Stomach (tissue), 9 donors: ENCODE measurements around the gene OLFM1. TPM values are rescaled to one million over a fixed set of nuclear protein-coding genes. Genes with fewer than 3 reads are reported as not detected.

Experiments used
- DNase-seq, 2 donors: peaks; one replicate each; pipeline versions ENCODE4 v3.0.0 to v3.0.0-alpha.2; 2013 to 2019
- H3K27ac ChIP-seq, 5 donors: fragments of 200-600 bp in 4 of 5; sonication (generic) in 4 of 5; one replicate each; pipeline ENCODE4 v1.5.1; 2013 to 2019; ENCODE audit warnings: mild to moderate bottlenecking in 1 of 5, moderate library complexity in 1 of 5
- H3K27me3 ChIP-seq, 3 donors: fragments of 200-600 bp; sonication (generic); one replicate each; pipeline ENCODE4 v1.5.1; 2017 to 2019; ENCODE audit warnings: mixed run types in 1 of 3
- H3K36me3 ChIP-seq, 4 donors: fragments of 200-600 bp; sonication (generic); 1 replicate in 3 of 4; 2 replicates in 1 of 4; pipeline ENCODE4 v1.5.1; 2016 to 2019
- H3K4me1 ChIP-seq, 4 donors: fragments of 200-600 bp; sonication (generic); one replicate each; pipeline ENCODE4 v1.5.1; 2016 to 2019
- H3K4me3 ChIP-seq, 4 donors: fragments of 200-600 bp; sonication (generic) in 3 of 4; one replicate each; pipeline ENCODE4 v1.5.1; 2016 to 2019; ENCODE audit warnings: mild to moderate bottlenecking in 1 of 4
- H3K9me3 ChIP-seq, 4 donors: fragments of 200-600 bp; sonication (generic); one replicate each; pipeline ENCODE4 v1.5.1; 2016 to 2019
- EP300 ChIP-seq: sonication (generic); formaldehyde crosslinking; IDR thresholded peaks from one replicate; pipeline ENCODE4 v1.6.1; 2017; ENCODE audit warnings: antibody characterized with exemption
- POLR2A ChIP-seq, 4 donors: fragments of 450-650 bp; IDR thresholded peaks; one replicate each; pipeline ENCODE4 v1.6.1; 2016; ENCODE audit warnings: antibody characterized with exemption in 4 of 4, control low read depth in 2 of 4, mild to moderate bottlenecking in 1 of 4, moderate library complexity in 1 of 4
- POLR2AphosphoS5 ChIP-seq, 3 donors: sonication (generic); formaldehyde crosslinking; IDR thresholded peaks; one replicate each; pipeline ENCODE4 v1.6.1; 2016; ENCODE audit warnings: antibody characterized with exemption in 3 of 3
- WGBS, 5 donors: extraction: QIAGEN DNeasy Blood & Tissue Kit in 3 of 5; methylation state at CpG; one replicate each; pipeline versions ENCODE4 v1.1.5 to v1.1.7; 2013 to 2018; 5-methylcytosine and 5-hydroxymethylcytosine counted together
- intact Hi-C: fragments of 100-400 bp; cut with DNase I; formaldehyde crosslinking; loops from one replicate; pipeline ENCODE4 v1.15.1; 2023; ENCODE audit warnings: low total_unique reads
- polyA plus RNA-seq, 3 donors: library from polyadenylated mRNA; stranded (reverse); fragments of 200-250 nt; gene quantifications; one replicate each; pipeline ENCODE4 v1.2.3, GENCODE V29; 2013
- total RNA-seq, 5 donors: library from RNA; depleted of rRNA; stranded (reverse); fragments of >200 nt; gene quantifications; one replicate each; pipeline versions ENCODE4 v1.1.0 to v1.2.3, GENCODE V29; 2014 to 2016
- TF ChIP-seq, protein P1 (sequence below), 7 experiments: fragments of 450-650 bp in 4 of 7; fragments of 200-600 bp in 3 of 7; sonication (generic) in 3 of 7; IDR thresholded peaks; one replicate each; pipeline ENCODE4 v1.5.1; 2016 to 2019; ENCODE audit warnings: antibody characterized with exemption in 7 of 7, control low read depth in 2 of 7, mild to moderate bottlenecking in 1 of 7
- donor health status: healthy with polysubstance abuse.
- donor health status: Bipolar disorder and iron deficiency.
- donor health status: healthy.

Gene OLFM1
- total and polyA plus RNA-seq, 8 donors: 0.29 to 58.3 (median 10.5) TPM; not detected in 1

DNA sequence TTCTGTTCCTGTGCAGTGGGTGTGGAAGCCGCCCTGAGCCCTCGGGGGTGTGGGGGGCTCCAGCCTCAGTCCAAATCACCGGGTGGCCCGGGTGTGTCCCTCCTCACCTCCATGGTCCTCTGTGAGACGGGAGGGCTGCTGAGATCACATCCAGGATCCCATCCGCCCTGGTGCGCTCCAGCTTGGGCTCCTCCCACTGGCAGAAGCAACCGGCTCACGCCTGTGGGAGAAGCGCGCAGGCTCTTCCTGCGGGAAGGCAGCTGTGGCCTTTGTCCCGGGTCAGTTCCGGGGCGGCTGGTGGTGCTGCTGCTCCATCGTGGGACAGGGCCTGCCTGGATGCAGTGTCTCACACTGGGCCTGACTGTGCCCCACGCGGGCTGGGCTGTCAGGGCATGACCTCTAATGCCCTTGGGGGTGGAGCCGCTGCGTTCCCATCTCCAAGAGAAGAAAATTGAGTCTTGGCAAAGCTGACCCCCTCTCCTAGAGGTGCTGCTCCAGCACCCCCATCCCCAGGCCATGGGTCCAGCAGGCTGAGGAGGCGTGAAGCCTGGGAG, 18.5 kb downstream of the OLFM1 start:
- no peaks in the 10 kb centered on the region for H3K36me3 ChIP-seq
- peaks cover 0 to 20% (median 6%) of the 10 kb centered on the region in 4 donors for H3K4me1 ChIP-seq
- intact Hi-C loops: no loop called here
- DNase-seq: no peak
- TF ChIP-seq POLR2AphosphoS5 (IDR thresholded peaks at IDR 0.05) (no peak), EP300 (no peak)
- H3K9me3 ChIP-seq: no peaks in the 10 kb centered on the region
- 46 to 58% (median 57%) methylated on average over 6 to 21 of the region's 21 CpGs for WGBS, 5 donors
- H3K27me3 ChIP-seq: peaks cover 0 to 90% (median 24%) of the 10 kb centered on the region in 3 donors
- H3K4me3 ChIP-seq: no peak overlapping the region
- no peak overlapping the region for H3K27ac ChIP-seq

DNA sequence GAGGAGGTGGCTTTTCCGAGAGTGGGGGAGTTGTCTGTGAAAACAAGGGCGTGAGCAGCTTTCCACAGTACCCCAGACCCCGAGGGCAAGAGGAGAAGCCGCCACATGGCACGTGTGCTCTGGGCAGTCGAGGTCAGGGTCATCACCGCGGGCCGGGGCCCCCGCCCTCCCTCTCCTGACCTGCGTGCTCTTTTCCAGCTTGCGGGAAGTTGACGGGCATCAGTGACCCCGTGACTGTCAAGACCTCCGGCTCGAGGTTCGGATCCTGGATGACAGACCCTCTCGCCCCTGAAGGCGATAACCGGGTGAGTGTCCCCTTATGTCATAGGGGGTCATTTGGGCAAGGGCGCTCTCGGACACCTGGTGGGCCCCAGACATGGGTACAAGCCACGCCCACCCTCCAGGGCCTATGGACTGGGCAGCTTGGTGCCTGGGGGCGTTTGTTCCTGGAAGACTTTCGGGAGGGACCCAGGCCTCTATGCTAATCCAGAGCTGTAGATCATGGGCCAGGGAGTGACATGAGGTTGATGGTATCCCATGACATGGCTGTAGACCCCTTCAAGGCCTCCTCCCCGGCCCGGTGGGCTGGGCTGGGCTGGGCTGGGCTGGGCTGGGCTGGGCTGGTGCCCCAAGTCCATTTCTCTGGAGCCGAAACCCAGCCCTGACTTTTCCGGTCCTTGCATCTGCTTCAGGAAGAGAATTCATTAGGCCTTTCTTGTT, 19.2 kb downstream of the OLFM1 start:
- no peaks in the 10 kb centered on the region for H3K9me3 ChIP-seq
- H3K4me1 ChIP-seq: peaks cover 0 to 20% (median 6%) of the 10 kb centered on the region in 4 donors
- no peak overlapping the region for H3K4me3 ChIP-seq
- TF ChIP-seq EP300 (no peak), POLR2A (IDR thresholded peaks at IDR 0.05) (no peak), POLR2AphosphoS5 (IDR thresholded peaks at IDR 0.05) (no peak)
- TF ChIP-seq, protein P1, sequence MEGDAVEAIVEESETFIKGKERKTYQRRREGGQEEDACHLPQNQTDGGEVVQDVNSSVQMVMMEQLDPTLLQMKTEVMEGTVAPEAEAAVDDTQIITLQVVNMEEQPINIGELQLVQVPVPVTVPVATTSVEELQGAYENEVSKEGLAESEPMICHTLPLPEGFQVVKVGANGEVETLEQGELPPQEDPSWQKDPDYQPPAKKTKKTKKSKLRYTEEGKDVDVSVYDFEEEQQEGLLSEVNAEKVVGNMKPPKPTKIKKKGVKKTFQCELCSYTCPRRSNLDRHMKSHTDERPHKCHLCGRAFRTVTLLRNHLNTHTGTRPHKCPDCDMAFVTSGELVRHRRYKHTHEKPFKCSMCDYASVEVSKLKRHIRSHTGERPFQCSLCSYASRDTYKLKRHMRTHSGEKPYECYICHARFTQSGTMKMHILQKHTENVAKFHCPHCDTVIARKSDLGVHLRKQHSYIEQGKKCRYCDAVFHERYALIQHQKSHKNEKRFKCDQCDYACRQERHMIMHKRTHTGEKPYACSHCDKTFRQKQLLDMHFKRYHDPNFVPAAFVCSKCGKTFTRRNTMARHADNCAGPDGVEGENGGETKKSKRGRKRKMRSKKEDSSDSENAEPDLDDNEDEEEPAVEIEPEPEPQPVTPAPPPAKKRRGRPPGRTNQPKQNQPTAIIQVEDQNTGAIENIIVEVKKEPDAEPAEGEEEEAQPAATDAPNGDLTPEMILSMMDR (IDR thresholded peaks at IDR 0.05): no peak
- no peak overlapping the region for H3K27ac ChIP-seq
- intact Hi-C loops: no loop called here
- peaks cover 0 to 87% (median 24%) of the 10 kb centered on the region in 3 donors for H3K27me3 ChIP-seq
- no peak for DNase-seq
- 72 to 79% (median 75%) methylated on average over 15 to 29 of the region's 29 CpGs for WGBS, 5 donors
- no peaks in the 10 kb centered on the region for H3K36me3 ChIP-seq

DNA sequence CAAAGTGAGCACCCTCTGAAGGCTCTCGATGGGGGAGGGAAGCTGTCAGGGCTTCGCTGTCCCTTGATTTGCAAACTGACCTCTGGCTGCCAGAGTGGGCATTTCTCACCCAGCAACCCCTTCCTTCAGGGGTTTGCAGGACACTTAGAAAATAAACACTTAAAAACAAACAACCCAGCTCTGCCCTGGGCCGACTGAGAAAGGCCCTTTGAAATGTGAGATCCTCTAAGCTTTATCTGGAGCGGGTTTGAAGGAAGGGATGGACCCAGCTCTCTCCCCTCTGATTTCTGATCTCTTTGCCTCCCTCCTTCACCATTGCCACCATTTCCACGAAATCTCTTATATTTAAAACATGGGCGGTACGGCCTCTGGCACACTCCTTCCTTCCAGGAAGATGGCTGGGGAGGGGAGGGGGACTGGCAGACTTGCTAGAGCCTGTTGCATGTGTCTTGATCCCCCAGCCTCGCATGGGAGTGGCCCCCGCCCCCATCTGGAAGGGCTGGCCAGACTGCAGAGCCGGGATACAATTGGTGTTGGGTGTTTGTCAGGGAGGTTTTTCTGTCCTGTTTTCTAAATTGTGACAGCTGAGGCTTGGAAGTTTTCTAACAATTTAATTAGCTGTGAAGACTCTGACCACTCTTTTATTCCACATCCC, 20.2 kb downstream of the OLFM1 start:
- intact Hi-C loops: no loop called here
- peaks cover 0 to 16% (median 5%) of the 10 kb centered on the region in 4 donors for H3K4me1 ChIP-seq
- no peaks in the 10 kb centered on the region for H3K36me3 ChIP-seq
- H3K27me3 ChIP-seq: peaks cover 0 to 90% (median 24%) of the 10 kb centered on the region in 3 donors
- 25 to 30% (median 28%) methylated on average over 10 of the region's 10 CpGs for WGBS, 5 donors
- H3K4me3 ChIP-seq: no peak overlapping the region
- H3K9me3 ChIP-seq: no peaks in the 10 kb centered on the region
- TF ChIP-seq POLR2A (IDR thresholded peaks at IDR 0.05) (no peak), EP300 (no peak), POLR2AphosphoS5 (IDR thresholded peaks at IDR 0.05) (no peak)
- TF ChIP-seq, protein P1 (IDR thresholded peaks at IDR 0.05): no peak
- DNase-seq: no peak
- no peak overlapping the region for H3K27ac ChIP-seq

DNA sequence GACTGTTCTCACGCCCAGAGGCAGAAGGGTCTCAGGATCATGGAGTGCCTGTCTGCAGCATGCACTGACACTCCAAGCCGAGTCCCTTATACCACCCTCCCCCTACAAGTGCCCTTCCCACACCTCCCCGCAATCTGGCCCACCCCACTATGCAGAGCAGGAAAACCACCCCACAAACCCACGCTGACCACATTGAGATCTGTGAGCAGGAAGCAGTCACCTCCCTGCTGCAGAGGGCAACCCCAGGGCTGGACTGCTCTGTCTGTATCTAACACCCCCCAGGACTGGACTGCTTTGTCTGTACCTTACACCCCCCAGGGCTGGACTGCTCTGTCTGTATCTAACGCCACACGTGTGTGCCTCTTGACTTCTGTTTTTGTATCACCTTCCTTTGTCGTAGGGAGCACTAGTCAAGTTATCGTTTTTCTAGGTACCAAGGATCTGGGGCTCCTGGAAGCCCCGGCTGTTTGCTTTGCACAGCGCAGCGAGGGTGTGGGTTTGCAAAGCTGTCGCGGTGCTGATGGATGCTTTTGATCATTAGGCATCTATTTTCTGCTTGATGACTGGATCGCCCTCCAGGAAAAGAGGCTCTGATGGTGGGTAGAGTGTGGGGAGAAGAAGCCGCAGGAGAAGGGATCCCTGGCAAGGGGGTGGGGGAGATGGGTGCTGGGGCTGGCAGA, 21.5 kb downstream of the OLFM1 start:
- intact Hi-C loops: no loop called here
- no peaks in the 10 kb centered on the region for H3K36me3 ChIP-seq
- no peak for TF ChIP-seq EP300
- TF ChIP-seq, protein P1 (IDR thresholded peaks at IDR 0.05): no peak
- no peak for TF ChIP-seq POLR2AphosphoS5 (IDR thresholded peaks at IDR 0.05)
- no peak for TF ChIP-seq POLR2A (IDR thresholded peaks at IDR 0.05)
- DNase-seq: no peak
- no peak overlapping the region for H3K4me3 ChIP-seq
- WGBS, 5 donors: 28 to 50% (median 36%) methylated on average over 15 of the region's 15 CpGs
- peaks cover 0 to 85% (median 24%) of the 10 kb centered on the region in 3 donors for H3K27me3 ChIP-seq
- H3K4me1 ChIP-seq: peaks cover 0 to 4% (median 0%) of the 10 kb centered on the region in 4 donors
- H3K27ac ChIP-seq: no peak overlapping the region
- H3K9me3 ChIP-seq: no peaks in the 10 kb centered on the region
